Urinary bladder (tissue), 4 donors: Measurements from ENCODE around the gene APOA1. TPM values are rescaled to one million over a fixed set of nuclear protein-coding genes. Genes with fewer than 3 reads are reported as not detected.

Experiments
- DNase-seq: peaks from one replicate; pipeline ENCODE4 v3.0.0-alpha.2; 2015; ENCODE audit errors: extremely low spot score
- H3K27ac ChIP-seq: one replicate; pipeline ENCODE4 v1.5.1; 2013; ENCODE audit warnings: low read depth, mild to moderate bottlenecking, moderate library complexity
- H3K36me3 ChIP-seq: one replicate; pipeline ENCODE4 v1.6.1; 2013; ENCODE audit warnings: mild to moderate bottlenecking, moderate library complexity; ENCODE audit not compliant: insufficient read depth
- H3K4me1 ChIP-seq: one replicate; pipeline ENCODE4 v1.6.1; 2013; ENCODE audit warnings: mild to moderate bottlenecking, moderate library complexity; ENCODE audit not compliant: insufficient read depth
- H3K4me3 ChIP-seq: one replicate; pipeline ENCODE4 v1.5.1; 2013; ENCODE audit warnings: low read depth, low read length
- WGBS: extraction: QIAGEN DNeasy Blood & Tissue Kit; methylation state at CpG from one replicate; pipeline ENCODE4 v1.1.7; 2013; 5-methylcytosine and 5-hydroxymethylcytosine counted together
- polyA plus RNA-seq: library from polyadenylated mRNA; stranded (reverse); fragments of 200-250 nt; gene quantifications from one replicate; pipeline ENCODE4 v1.2.3, GENCODE V29; 2013
- total RNA-seq: library from RNA; depleted of rRNA; stranded (reverse); fragments of >200 nt; gene quantifications from one replicate; pipeline ENCODE4 v1.2.3, GENCODE V29; 2014
- donor health status: healthy with polysubstance abuse.
- donor health status: healthy.

Gene APOA1
- total and polyA plus RNA-seq, 2 donors: 1.1 to 5.2 TPM

GRCh38 chr11:116826751-116827431, 10.5 kb downstream of the APOA1 start:
- H3K36me3 ChIP-seq: no peaks in the 10 kb centered on the region
- DNase-seq: no peak
- no peak overlapping the region for H3K4me3 ChIP-seq
- no peak overlapping the region for H3K27ac ChIP-seq
- 73% methylated on average over 9 of the region's 9 CpGs for WGBS
- H3K4me1 ChIP-seq: no peaks in the 10 kb centered on the region

GRCh38 chr11:116825854-116826750, 11.3 kb downstream of the APOA1 start:
- Histone ChIP-seq H3K4me1 (no peaks in the 10 kb centered on the region), H3K4me3 (no peak overlapping the region), H3K27ac (no peak overlapping the region), H3K36me3 (no peaks in the 10 kb centered on the region)
- 77% methylated on average over 22 of the region's 22 CpGs for WGBS
- DNase-seq: no peak

- DNase-seq: no peak
- no peaks in the 10 kb centered on the region for H3K4me1 ChIP-seq
- H3K27ac ChIP-seq: no peak overlapping the region
- H3K36me3 ChIP-seq: no peaks in the 10 kb centered on the region
- H3K4me3 ChIP-seq: no peak overlapping the region
- WGBS: 78% methylated on average over 5 of the region's 5 CpGs
Observed at GRCh38 chr11:116825434-116825833, 12.0 kb downstream of the APOA1 start.

GRCh38 chr11:116823031-116823843, 14.2 kb downstream of the APOA1 start, which contains the start of gene APOA4:
Gene APOA4 (minus strand): TSS chr11:116823304. CDS start chr11:116823191, 113 bp downstream.
- no peaks in the 10 kb centered on the region for H3K36me3 ChIP-seq
- no peak for DNase-seq
- H3K27ac ChIP-seq: no peak within 1 kb of the TSS
- 80% methylated on average over 16 of the region's 16 CpGs for WGBS
- no peaks in the 10 kb centered on the region for H3K4me1 ChIP-seq
- no peak within 1 kb of the TSS for H3K4me3 ChIP-seq

- Histone ChIP-seq H3K36me3 (no peaks in the 10 kb centered on the region), H3K4me3 (no peak overlapping the region), H3K4me1 (no peaks in the 10 kb centered on the region), H3K27ac (no peak overlapping the region)
- 70% methylated on average over 5 of the region's 5 CpGs for whole genome bisulfite sequencing
- DNase-seq: no peak
Observed at GRCh38 chr11:116822575-116822974, 14.8 kb downstream of the APOA1 start.

GRCh38 chr11:116821050-116821918, 16.1 kb downstream of the APOA1 start:
- no peak for DNase-seq
- Histone ChIP-seq H3K4me1 (no peaks in the 10 kb centered on the region), H3K36me3 (no peaks in the 10 kb centered on the region), H3K27ac (no peak overlapping the region), H3K4me3 (no peak overlapping the region)
- WGBS: 93% methylated on average over 51 of the region's 51 CpGs

- 88% methylated on average over 9 of the region's 9 CpGs for WGBS
- no peaks in the 10 kb centered on the region for H3K36me3 ChIP-seq
- no peak overlapping the region for H3K4me3 ChIP-seq
- no peak for DNase-seq
- no peak overlapping the region for H3K27ac ChIP-seq
- no peaks in the 10 kb centered on the region for H3K4me1 ChIP-seq
Observed at GRCh38 chr11:116819049-116819448, 18.4 kb downstream of the APOA1 start.

- Histone ChIP-seq H3K27ac (no peak overlapping the region), H3K4me3 (no peak overlapping the region), H3K36me3 (no peaks in the 10 kb centered on the region), H3K4me1 (no peaks in the 10 kb centered on the region)
- DNase-seq: no peak
- 77% methylated on average over 6 of the region's 6 CpGs for WGBS
Observed at GRCh38 chr11:116814502-116814901, 22.9 kb downstream of the APOA1 start.

GRCh38 chr11:116813781-116814471, 23.5 kb downstream of the APOA1 start:
- Histone ChIP-seq H3K36me3 (no peaks in the 10 kb centered on the region), H3K4me1 (no peaks in the 10 kb centered on the region), H3K4me3 (no peak overlapping the region), H3K27ac (no peak overlapping the region)
- 72% methylated on average over 5 of the region's 5 CpGs for WGBS
- DNase-seq: no peak

GRCh38 chr11:116813170-116813569, 24.3 kb downstream of the APOA1 start:
- DNase-seq: no peak

GRCh38 chr11:116812109-116812508, 25.3 kb downstream of the APOA1 start:
- Histone ChIP-seq H3K36me3 (no peaks in the 10 kb centered on the region), H3K4me1 (no peaks in the 10 kb centered on the region), H3K4me3 (no peak overlapping the region), H3K27ac (no peak overlapping the region)
- DNase-seq: no peak
- 84% methylated on average over 4 of the region's 4 CpGs for WGBS

More at GRCh38 chr11:116813170-116813569, 24.3 kb downstream of the APOA1 start:
- Histone ChIP-seq H3K4me3 (no peak overlapping the region), H3K27ac (no peak overlapping the region), H3K4me1 (no peaks in the 10 kb centered on the region), H3K36me3 (no peaks in the 10 kb centered on the region)
- 92% methylated on average over 1 of the region's 1 CpG for WGBS

GRCh38 chr11:116811194-116811593, 26.2 kb downstream of the APOA1 start:
- no peaks in the 10 kb centered on the region for H3K36me3 ChIP-seq
- 76% methylated on average over 3 of the region's 3 CpGs for WGBS
- no peak for DNase-seq
- no peaks in the 10 kb centered on the region for H3K4me1 ChIP-seq
- no peak overlapping the region for H3K4me3 ChIP-seq
- H3K27ac ChIP-seq: no peak overlapping the region
